Keratinocyte (primary cell): ENCODE data around the gene FUT4. TPM values are rescaled to one million over a fixed set of nuclear protein-coding genes. Genes with fewer than 3 reads are reported as not detected.

Source experiments
- DNase-seq: peaks from one replicate; pipeline ENCODE4 v3.0.0-alpha.2; 2011; ENCODE audit warnings: low read depth, missing footprints, low spot score
- FAIRE-seq: peaks from 2 replicates; lab custom pipeline; 2011; peaks lifted over from hg19 to GRCh38; lab: Jason Lieb, UNC
- H2AFZ ChIP-seq: 2 replicates; pipeline ENCODE4 v1.6.0; 2012; ENCODE audit warnings: low read length, control low read depth, inconsistent platforms; ENCODE audit not compliant: control insufficient read depth
- H3K27ac ChIP-seq: 2 replicates; pipeline ENCODE4 v1.5.1; 2011; ENCODE audit warnings: low read length; ENCODE audit not compliant: control insufficient read depth, insufficient read depth
- H3K27me3 ChIP-seq: 3 replicates; pipeline ENCODE4 v1.6.0; 2011; ENCODE audit warnings: low read length; ENCODE audit not compliant: control insufficient read depth, insufficient read depth; ENCODE audit errors: extremely low read depth
- H3K36me3 ChIP-seq, 2 experiments: 2 replicates in 1 of 2; 3 replicates in 1 of 2; pipeline ENCODE4 v1.5.1; 2011; ENCODE audit warnings: low read length in 2 of 2, mild to moderate bottlenecking in 1 of 2; ENCODE audit not compliant: control insufficient read depth in 2 of 2, insufficient read depth in 2 of 2; ENCODE audit errors: extremely low read depth in 1 of 2
- H3K4me1 ChIP-seq: 3 replicates; pipeline ENCODE4 v1.5.1; 2011; ENCODE audit warnings: low read length; ENCODE audit not compliant: control insufficient read depth, insufficient read depth; ENCODE audit errors: extremely low read depth
- H3K4me2 ChIP-seq: 3 replicates; pipeline ENCODE4 v1.6.0; 2011; ENCODE audit warnings: low read depth, low read length; ENCODE audit not compliant: control insufficient read depth, insufficient read depth; ENCODE audit errors: extremely low read depth
- H3K4me3 ChIP-seq, 3 experiments: fragments of 200-600 bp in 1 of 3; sonication (generic) in 1 of 3; 2 replicates in 2 of 3; 3 replicates in 1 of 3; pipeline ENCODE4 v1.5.1; 2011 to 2016; ENCODE audit warnings: low read length in 3 of 3, mild to moderate bottlenecking in 3 of 3, control low read depth in 2 of 3, inconsistent platforms in 1 of 3, low read depth in 1 of 3, mixed read lengths in 1 of 3, mixed run types in 1 of 3, moderate library complexity in 1 of 3; ENCODE audit not compliant: control insufficient read depth in 2 of 3, insufficient read depth in 2 of 3; ENCODE audit errors: extremely low read depth in 1 of 3
- H3K79me2 ChIP-seq: 2 replicates; pipeline ENCODE4 v1.6.0; 2012; ENCODE audit warnings: low read length; ENCODE audit not compliant: control insufficient read depth, insufficient read depth
- H3K9ac ChIP-seq: 3 replicates; pipeline ENCODE4 v1.6.0; 2011; ENCODE audit warnings: low read length; ENCODE audit not compliant: control insufficient read depth, insufficient read depth; ENCODE audit errors: extremely low read depth
- H3K9me1 ChIP-seq: 3 replicates; pipeline ENCODE4 v1.6.0; 2011; ENCODE audit warnings: low read length; ENCODE audit not compliant: control insufficient read depth, insufficient read depth; ENCODE audit errors: extremely low read depth
- H3K9me3 ChIP-seq: 2 replicates; pipeline ENCODE4 v1.5.1; 2012; ENCODE audit warnings: low read depth, low read length; ENCODE audit not compliant: control insufficient read depth
- H4K20me1 ChIP-seq: 3 replicates; pipeline ENCODE4 v1.6.0; 2011; ENCODE audit warnings: low read length; ENCODE audit not compliant: control insufficient read depth, insufficient read depth; ENCODE audit errors: extremely low read depth
- CTCF ChIP-seq, 3 experiments: IDR thresholded peaks in 1 of 3; conservative IDR thresholded peaks in 1 of 3; optimal IDR thresholded peaks in 1 of 3; 2 replicates in 2 of 3; 3 replicates in 1 of 3; pipeline versions ENCODE3 to v1.5.1; 2011; ENCODE audit warnings: low read length in 3 of 3, mild to moderate bottlenecking in 3 of 3, moderate library complexity in 2 of 3, control low read depth in 1 of 3, inconsistent platforms in 1 of 3; ENCODE audit not compliant: insufficient read depth in 2 of 3; ENCODE audit errors: extremely low read depth in 1 of 3
- EZH2 ChIP-seq: IDR thresholded peaks from one replicate; pipeline ENCODE4 v1.6.1; 2012; ENCODE audit warnings: inconsistent platforms, mild to moderate bottlenecking, low read length, moderate library complexity
- dilution Hi-C: fragments of 300-500 bp; cut with MboI; formaldehyde crosslinking; loops from one replicate; pipeline ENCODE4 v1.7.0; 2020; ENCODE audit warnings: low sequenced_read_pairs; ENCODE audit not compliant: extremely low pct_ligation_motif_present
- polyA plus RNA-seq, 5 experiments: library from polyadenylated mRNA; depleted of rRNA in 3 of 5; stranded (reverse) in 3 of 5; stranded (forward) in 1 of 5; unstranded in 1 of 5; fragments of >200 nt; gene quantifications; 1 replicate in 1 of 5; 2 replicates in 3 of 5; 3 replicates in 1 of 5; pipeline versions ENCODE4 v1.2.1 to v1.2.3, GENCODE V29; 2011 to 2012; ENCODE audit warnings: missing spikeins in 2 of 5, low read depth in 1 of 5, low replicate concordance in 1 of 5

The FUT4 gene
- polyA plus RNA-seq, 1 donor (not counting 4 experiments of a cell fraction or from before 2014, with no cell fraction given) = 0.39 TPM

GRCh38 chr11:94511932-94512781, 31.6 kb upstream of the FUT4 start, which contains the start of gene C11orf97:
Gene C11orf97, plus strand, starts transcription at chr11:94512461. Its CDS starts 68 bp downstream, at chr11:94512529.
- DNase-seq (no peak), FAIRE-seq (no peak)
- H2AFZ ChIP-seq = peak within 1 kb of the TSS; percentile 71
- H3K9me3 ChIP-seq = no peaks in the 10 kb centered on the region
- H3K4me1 ChIP-seq = peaks cover 15% of the 10 kb centered on the region
- dilution Hi-C loops = no loop called here
- no peaks in the 10 kb centered on the region for H4K20me1 ChIP-seq
- peak within 1 kb of the TSS; percentile 90 for H3K4me2 ChIP-seq
- peak within 1 kb of the TSS; percentile 35 for H3K9ac ChIP-seq
- H3K4me3 ChIP-seq = peak within 1 kb of the TSS; percentile 30 to 73 (median 66)
- no peaks in the 10 kb centered on the region for H3K9me1 ChIP-seq
- no peak within 1 kb of the TSS for H3K27ac ChIP-seq
- no peaks in the 10 kb centered on the region for H3K36me3 ChIP-seq
- no peaks in the 10 kb centered on the region for H3K79me2 ChIP-seq
- TF ChIP-seq EZH2 (no peak), CTCF (optimal IDR thresholded peaks at IDR 0.05 in 1 of 3, IDR thresholded peaks at IDR 0.05 in 1 of 3, conservative IDR thresholded peaks at IDR 0.05 in 1 of 3; ENCODE audit: extremely low read depth in 1 of 3, insufficient read depth in 2 of 3, low read length in 3 of 3) (no peak)
- H3K27me3 ChIP-seq = no peaks in the 10 kb centered on the region

GRCh38 chr11:94513091-94513490, 30.6 kb upstream of the FUT4 start:
- FAIRE-seq = peak; percentile 62
- Histone ChIP-seq H3K9ac (no peak overlapping the region), H3K4me2 (peak overlapping the region; percentile 90), H3K4me1 (peaks cover 15% of the 10 kb centered on the region), H3K27me3 (no peaks in the 10 kb centered on the region), H3K79me2 (no peaks in the 10 kb centered on the region), H3K36me3 (no peaks in the 10 kb centered on the region), H3K4me3 (peak overlapping the region in 2 of 3 experiments; percentile 66 to 73), H2AFZ (peak overlapping the region; percentile 27), H3K9me1 (no peaks in the 10 kb centered on the region), H4K20me1 (no peaks in the 10 kb centered on the region), H3K27ac (no peak overlapping the region), H3K9me3 (no peaks in the 10 kb centered on the region)
- dilution Hi-C loops = no loop called here
- TF ChIP-seq CTCF (optimal IDR thresholded peaks at IDR 0.05 in 1 of 3, IDR thresholded peaks at IDR 0.05 in 1 of 3, conservative IDR thresholded peaks at IDR 0.05 in 1 of 3; ENCODE audit: extremely low read depth in 1 of 3, insufficient read depth in 2 of 3, low read length in 3 of 3) (no peak), EZH2 (no peak)
- no peak for DNase-seq
